Astrocyte of the hippocampus (primary cell): ENCODE data around the gene SHROOM4.
A peak's percentile ranks its signal among the peaks of the same experiment; 100 is the strongest.

ENCODE experiments used
- DNase-seq: peaks from one replicate; pipeline ENCODE4 v3.0.0; 2011; ENCODE audit warnings: low read depth, low spot score

The SHROOM4 gene

DNA sequence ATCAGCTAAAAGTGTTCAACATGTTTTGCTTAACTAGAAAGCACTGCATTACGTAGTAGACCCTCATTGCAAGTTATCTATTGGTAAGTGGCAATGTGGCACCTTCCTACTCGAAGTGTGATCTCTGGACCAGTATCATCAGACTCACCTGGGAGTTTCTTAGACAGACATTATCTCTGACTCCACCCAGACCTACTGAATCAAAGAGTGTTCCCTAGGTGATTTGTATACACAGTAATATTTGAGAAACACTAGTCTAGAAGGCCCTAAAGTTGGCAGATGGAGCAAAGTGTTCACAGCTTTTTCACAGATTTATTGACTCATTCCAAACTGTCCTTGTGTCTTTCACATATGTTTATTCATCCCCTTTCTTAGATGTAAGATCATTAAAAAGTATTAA, 35.7 kb downstream of the SHROOM4 start:
- no peak for DNase-seq

DNA sequence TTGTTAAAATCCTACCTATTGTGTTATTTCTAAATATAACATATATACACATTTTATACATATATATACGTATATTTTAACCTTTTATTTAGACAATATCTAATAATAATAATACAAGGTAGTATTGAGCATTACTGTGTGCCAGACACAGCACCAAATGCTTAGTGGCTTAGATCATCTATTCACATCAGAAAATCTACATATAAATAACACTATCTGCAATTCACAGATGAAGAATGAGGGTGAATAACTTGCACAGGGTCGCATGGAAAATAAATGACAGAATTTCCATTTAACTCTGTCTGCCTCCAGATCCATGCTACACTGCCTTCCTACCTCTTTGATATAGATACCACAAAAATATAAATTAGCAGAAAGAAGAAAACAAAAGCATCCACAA, 37.7 kb downstream of the SHROOM4 start:
- DNase-seq: no peak

DNA sequence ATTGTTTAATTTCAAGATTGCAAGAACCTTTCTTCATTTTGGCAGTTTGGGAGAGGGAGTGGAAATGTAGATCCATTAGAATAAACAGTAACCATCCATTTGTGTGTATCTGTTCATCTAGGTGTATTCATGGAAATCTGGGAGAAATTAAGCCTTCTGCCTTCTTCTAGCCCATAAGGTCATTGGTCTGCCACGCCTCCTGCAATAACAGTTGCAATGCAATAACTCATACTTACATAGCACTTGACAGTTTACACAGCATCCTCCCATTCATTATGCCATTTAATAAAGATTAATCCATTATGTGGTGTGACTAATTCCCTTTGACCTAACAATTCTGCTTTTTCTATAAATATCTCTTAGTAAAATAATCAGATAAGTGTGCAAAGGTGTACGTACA, 42.6 kb downstream of the SHROOM4 start:
- no peak for DNase-seq

GRCh38 chrX:50770702-50771101, 43.3 kb downstream of the SHROOM4 start:
- DNase-seq: peak; percentile 39

GRCh38 chrX:50769389-50770063, 44.5 kb downstream of the SHROOM4 start:
- DNase-seq: no peak

DNA sequence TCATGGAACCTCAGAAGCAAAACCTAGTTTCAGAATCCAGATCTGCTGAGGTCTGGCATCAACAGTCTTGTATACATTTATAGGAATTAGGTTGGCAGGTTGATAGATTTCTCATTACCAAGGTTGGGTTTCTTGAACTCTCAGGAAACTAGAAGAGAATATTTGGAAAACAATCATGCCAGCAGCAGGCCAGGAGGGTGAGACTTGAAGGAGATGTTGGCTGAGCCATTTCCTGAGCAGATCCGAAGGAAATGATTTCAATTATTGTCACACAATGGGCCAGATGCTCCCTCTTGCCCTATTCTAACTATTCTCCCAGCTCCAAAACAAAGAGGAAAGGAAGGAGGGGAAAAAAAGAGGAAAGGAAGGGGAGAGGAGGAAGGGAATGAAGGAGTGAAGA, 45.2 kb downstream of the SHROOM4 start:
- no peak for DNase-seq

DNA sequence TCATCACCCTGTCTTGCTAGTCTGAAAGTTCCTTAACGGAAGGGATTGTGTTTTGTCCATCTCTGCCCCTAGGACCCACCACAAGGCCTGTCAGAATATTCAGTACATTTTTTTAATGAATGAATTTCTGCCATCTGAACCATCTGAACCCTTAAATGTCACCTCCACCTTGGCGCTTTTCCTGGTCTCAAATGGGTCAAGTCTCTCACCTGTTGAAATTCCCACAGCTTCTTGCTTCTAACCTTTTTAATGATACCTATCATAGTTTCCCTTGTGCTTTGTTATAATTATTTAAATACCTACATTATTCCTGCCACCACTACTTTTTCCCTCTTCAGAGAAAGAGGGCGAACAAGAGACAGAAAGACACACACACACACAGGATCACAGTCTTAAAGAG, 48.0 kb downstream of the SHROOM4 start:
- DNase-seq: no peak

DNA sequence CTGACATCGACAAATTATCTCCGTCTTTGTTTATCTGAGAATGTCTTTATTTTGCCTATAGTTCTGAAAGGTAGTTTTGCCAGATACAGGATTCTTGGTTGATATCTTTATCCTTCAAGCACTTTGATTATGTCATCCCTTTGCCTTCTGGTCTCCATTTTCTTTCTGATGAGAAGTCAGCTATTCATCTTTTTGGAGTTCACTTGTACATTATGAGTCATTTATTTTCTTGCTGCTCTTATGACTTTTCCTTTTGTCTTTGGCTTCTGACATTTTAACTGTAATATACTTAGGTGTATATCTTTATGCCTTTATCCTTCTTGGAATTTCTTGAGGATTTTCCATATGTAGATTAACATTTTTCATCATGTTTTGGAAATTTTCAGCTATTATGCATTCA, 51.4 kb downstream of the SHROOM4 start:
- no peak for DNase-seq

GRCh38 chrX:50756276-50756675, 57.7 kb downstream of the SHROOM4 start:
- DNase-seq: no peak

- no peak for DNase-seq
Observed at GRCh38 chrX:50751091-50751490, 62.9 kb downstream of the SHROOM4 start.

DNA sequence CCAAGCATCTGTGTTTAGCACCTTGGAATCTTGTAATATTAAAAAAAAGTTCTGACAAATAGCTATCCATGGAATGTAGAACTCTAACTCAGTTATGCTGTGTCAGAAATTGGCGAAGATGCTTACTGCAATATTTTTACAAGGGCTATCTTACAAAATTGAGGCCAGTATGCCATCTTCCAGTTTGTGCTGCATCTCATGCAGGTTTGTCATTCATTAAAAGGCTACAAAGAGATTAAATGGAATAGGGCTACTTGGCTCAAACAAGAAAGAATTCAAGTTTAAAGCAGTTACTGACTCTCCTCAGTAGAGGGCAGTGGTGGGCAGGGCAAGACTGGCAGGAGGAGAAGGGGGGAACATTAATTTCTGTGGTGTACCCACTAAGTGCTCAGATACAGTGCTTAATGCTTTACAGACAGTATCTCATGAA, 66.5 kb downstream of the SHROOM4 start:
- peak; percentile 47 for DNase-seq

DNA sequence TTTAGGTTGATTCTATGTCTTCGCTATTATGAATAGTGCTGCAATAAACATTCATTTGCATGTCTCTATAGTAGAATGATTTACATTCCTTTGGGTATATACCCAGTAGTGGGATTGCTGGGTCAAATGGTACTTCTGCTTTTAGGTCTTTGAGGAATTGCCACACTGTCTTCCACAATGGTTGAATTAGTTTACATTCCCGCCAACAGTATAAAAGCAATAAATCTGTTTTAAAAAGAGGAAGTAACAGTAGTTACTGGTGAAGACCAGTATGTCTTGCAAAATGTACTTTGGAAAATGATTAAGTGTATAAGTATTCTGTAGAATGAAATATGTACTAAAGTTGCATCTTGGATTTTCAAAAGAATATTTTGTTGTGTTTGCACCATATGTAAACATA, 77.3 kb downstream of the SHROOM4 start:
- DNase-seq: no peak

- DNase-seq: no peak
Observed at GRCh38 chrX:50726296-50726695, 87.7 kb downstream of the SHROOM4 start.

DNA sequence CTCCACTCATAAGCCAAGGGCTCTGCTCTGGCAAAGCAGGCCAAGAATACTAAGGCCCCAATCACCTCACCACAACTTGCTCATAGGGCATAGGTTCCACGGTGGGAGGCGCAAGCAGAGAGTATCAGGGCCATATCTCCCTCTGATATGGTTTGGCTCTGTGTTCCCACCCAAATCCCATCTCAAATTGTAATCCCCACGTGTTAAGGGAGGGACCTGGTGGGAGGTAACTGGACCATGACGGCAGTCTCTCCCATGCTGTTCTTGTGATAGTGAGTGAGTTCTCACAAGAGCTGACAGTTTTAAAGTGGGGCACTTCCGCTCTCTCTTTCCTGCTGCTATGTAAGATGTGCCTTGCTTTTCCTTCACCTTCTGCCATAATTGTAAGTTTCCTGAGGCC, 88.7 kb downstream of the SHROOM4 start:
- DNase-seq: no peak

- DNase-seq: peak; percentile 36
Observed at GRCh38 chrX:50723006-50723405, 91.0 kb downstream of the SHROOM4 start.

DNA sequence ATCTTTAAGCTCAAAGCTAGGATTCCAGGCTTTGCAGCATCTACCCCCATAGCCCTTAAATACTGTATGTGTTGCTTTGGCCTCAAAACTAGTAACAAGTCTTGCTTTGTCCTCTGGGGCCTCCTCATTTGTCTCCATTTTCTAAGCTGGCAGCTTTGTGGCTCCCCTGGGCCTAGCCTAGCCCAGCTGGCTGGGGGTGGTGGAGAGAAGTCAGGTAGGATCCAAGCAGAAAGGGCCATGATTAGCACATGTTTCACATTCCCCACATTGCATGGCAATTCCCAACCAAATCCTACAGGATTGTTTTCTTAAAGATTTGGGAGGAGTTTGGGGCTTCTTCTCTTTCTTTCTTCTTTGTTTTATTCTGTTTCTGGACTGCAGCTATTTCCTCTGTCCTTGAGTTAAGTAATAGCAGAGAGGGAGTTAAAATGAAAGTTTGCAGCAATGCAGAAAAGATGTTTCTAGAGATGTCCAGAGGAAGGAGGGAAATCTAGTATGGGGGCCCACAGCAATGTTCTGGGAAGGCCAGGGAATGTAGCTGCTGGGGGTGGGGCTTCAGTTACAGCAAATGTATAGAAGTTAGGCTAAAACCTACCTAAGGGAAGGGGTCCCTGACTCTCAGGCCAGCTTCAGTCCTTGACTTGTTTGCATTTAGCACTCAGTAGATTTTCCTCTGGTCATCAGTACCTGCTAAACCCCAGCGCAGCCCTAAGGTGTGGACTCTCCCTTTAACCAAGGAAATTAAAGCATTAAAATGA, 92.1 kb downstream of the SHROOM4 start:
- DNase-seq: peak; percentile 29

DNA sequence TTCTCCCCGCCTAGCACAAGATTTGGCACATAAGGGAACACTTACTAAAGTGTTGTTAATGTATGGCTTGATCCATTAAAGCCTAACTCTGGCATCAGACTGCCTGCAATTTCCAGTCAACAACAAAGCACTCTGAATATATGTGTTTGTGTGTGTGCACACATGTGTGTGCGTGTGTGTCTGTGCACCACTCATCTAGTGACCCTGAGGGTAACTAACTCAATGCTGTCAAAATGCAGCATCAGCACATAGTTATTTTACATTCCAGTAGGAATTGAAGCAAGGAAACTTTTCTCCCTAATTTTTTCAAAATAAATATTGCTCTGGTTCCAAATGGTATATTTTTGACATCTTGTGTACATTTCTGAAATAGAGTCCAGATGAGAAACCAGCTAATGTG, 94.4 kb downstream of the SHROOM4 start:
- DNase-seq: no peak

GRCh38 chrX:50718776-50719175, 95.2 kb downstream of the SHROOM4 start:
- peak; percentile 30 for DNase-seq

- DNase-seq: no peak
Observed at GRCh38 chrX:50716706-50717105, 97.3 kb downstream of the SHROOM4 start.

- DNase-seq: no peak
Observed at GRCh38 chrX:50712777-50713176, 101.2 kb downstream of the SHROOM4 start.

DNA sequence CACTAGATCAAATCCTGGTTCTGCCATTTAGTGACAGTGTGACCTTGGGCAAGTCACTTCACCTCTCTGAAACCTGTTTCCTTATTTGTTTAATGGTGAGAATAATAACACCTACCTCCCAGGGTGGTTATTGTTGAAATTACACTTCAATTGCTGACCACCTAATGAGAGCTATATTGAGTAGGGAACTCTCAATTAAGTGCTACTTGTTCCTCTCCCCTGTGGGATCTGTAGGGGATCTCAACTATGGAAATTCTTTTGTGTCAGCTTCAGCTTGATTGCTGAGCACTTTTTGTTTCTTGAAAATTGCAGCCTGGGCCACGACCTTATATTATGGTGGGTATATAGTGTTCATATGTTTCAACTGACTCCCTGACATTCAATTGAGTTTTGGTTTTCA, 102.1 kb downstream of the SHROOM4 start:
- DNase-seq: no peak

- peak; percentile 46 for DNase-seq
Observed at GRCh38 chrX:50707955-50708699, 105.9 kb downstream of the SHROOM4 start.

- peak; percentile 42 for DNase-seq
Observed at GRCh38 chrX:50707405-50707804, 106.6 kb downstream of the SHROOM4 start.
